Left ventricle myocardium superior (tissue), 1 donor: ENCODE measurements around the gene POPDC2. TPM values are rescaled to one million over a fixed set of nuclear protein-coding genes. Genes with fewer than 3 reads are reported as not detected.

Experiments used
- ATAC-seq: fragments of 200-7000 bp; cut with Tn5 transposase; one replicate; pipeline ENCODE4 v1.9.1; 2020; ENCODE audit warnings: mild to moderate bottlenecking, moderate library complexity
- DNase-seq: peaks from one replicate; pipeline ENCODE4 v3.0.0-alpha.2; 2020
- intact Hi-C: fragments of 100-400 bp; cut with micrococcal nuclease; formaldehyde crosslinking; loops from one replicate; pipeline ENCODE4 v1.11.0; 2022
- total RNA-seq: library from RNA; stranded (reverse); fragmentation: NEBNext Ultra II Directional; extraction: Animal tissue kit (Norgen Biotek cat#: 25700); gene quantifications from one replicate; pipeline ENCODE4 v1.2.1, GENCODE V29; 2021
- donor health status: DM: no; HTN: yes; CAD: no; lungs with severe emphysema.

Gene POPDC2
- total RNA-seq, 1 donor from 2014 or later, result 586 TPM

DNA sequence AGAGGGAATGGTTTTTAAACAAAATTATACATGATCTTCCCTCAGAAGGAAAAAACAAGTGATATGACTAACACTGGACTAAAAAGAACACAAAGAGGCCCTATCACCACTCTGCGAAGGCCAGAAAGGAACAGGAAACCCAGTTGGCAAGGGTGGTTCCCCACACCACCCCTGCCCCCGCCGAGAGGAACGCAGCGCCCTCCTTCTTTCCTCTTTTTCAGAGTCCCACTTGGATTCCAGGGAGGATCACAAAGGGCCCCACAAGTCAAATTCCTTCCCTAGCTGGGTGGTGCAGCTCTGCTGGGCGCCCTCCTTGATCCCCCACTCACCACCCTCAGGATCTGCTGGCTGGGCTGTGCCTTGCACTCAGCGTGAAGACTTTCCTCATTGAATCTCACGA lies 32.9 kb downstream of the POPDC2 start:
- DNase-seq, result no peak
- intact Hi-C loops, result no loop called here
- ATAC-seq, result peak; percentile 44

DNA sequence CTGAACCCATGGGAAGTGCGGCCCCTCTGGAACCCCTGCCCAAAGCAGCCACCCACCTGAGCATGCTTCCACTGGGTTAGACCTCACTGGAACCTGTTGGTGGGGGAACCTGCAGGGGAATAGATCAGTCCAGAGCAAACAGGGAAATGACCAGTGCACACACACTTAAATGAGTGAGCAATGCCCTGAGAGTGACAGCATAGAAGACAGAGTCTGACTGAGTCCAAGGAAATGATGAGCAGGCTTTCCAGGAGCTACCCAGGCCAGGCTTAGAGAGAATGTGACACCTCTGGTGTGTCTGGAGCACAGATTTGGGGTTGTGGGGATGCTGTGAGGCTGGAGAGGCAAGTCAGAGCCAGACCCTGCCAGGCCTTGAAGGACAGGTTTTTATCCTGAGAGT lies 34.2 kb downstream of the POPDC2 start:
- DNase-seq (no peak), ATAC-seq (no peak)
- intact Hi-C loops, result no loop called here

DNA sequence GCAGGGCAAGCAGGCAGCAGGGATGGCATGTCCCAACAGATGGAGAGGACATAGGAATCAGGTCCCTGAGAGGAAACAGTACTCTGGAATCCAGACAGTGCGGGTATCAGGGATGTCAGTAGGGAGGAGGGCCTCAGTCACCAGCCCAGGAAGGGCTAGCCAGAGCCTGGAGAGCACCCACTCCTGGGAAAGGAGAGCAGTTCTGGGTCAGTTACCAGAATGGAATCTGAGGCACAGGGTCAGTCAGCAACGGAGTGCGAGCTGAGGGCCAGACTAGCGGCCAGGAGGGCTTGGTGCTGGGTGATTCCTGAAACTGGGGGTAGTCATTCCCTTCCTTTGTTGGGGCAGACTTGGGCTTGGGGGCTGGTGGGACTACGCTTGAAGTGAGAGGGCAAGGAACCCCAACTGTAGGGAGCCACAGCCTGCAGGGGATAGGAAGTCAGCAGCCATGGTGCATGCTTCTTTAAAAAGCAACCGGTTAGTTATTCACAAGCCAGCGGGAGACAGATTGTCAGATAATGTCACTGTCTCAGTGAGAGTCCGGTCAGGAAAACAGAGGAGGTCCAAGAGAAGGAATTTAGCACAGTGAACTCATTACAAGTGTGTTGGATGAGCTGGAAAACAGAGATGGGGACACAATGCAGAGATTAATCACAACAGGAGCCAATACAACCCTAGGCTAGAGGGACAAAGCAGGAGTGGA lies 34.8 kb downstream of the POPDC2 start:
- intact Hi-C loops, result no loop called here
- ATAC-seq (no peak), DNase-seq (no peak)

DNA sequence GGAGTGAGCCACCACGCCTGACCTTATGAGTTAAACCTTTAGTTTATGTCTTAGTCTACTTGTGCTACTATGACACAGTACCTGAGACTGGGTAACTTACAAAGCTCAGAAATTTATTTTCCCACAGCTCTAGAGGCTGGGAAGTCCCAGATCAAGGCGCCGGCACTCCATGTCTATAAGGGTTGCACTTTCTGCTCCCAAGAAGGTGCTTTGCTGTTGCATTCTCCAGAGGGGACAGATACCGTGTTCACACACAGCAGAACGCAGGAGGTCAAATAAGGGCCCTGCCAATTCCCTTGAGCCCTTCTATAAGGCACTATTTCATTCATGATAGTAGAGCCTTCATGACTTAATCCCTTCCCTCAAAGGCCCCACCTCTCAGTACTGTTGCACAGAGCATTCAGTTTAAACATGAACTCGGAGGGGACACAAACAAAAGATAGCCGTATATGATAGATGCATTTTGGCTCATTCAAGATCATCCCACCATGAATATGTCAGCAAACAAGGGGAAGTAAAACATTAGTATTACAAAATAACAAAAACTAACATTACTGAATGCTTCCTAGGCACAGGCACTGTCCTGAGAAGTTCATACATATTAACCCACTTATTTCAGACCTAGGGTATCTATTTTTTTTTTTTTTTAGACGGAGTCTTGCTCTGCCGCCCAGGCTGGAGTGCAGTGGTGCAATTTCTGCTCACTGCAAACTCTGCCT lies 36.2 kb downstream of the POPDC2 start:
- ATAC-seq (no peak), DNase-seq (no peak)
- intact Hi-C loops, result no loop called here

DNA sequence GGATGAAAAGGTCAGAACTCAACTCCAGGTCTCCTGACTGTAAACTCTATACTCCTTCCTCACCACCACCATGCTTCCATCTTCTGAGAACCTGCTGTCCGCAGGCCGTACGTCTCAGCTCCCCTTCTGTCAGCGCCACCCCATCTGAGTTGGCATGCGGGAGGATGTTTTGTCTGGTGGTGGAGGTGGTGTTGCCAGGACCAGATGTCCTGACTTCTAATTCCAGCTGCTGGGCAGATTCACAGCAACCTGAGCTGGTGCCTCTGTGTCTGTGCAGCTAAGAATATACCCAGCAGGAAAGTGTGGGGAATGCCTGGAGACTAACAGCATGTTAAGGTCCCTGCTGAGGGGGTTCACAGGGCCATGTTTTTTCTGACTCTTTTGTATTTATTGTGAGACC lies 39.5 kb downstream of the POPDC2 start:
- no peak for ATAC-seq

DNA sequence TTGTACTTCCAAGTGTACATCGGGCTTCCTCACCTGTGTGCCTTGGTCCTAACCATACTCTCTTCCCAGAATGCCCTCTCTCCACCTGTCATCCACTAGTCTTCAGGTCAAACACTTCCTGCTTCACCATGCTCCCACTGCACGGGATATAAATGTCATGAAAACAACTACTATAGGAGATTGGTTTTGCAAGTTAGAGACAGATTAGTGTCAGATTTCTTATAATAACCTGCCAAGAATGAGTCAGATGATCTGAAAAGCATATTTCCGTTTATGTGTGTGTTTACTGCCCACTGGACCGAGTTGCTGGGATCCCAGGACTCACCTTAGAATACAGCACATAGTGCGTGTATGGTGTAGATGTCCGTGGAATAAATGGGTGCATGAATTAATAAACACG lies 41.3 kb downstream of the POPDC2 start:
- DNase-seq, result no peak
- intact Hi-C loops, result no loop called here
- no peak for ATAC-seq

More for the DNA sequence above, 39.5 kb downstream of the POPDC2 start:
- no peak for DNase-seq
- intact Hi-C loops, result no loop called here

DNA sequence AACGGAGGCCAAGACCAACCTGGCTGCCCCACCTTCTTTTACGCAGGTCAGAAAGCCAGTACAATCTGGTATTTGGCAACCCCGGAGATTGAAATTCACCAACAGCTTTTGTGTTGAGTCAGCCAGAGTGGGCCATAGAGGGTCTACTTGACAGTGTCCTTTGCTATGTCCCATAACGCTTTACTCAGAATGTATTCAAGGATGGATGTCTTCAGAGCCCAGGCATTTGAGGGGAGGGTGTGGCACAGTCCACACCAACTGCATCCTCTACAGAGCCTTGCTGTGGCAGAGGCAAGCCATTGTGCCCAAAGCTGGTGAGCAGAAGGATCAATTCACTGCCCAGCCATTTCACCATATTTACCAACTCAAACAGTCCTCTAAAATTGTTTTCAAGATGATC lies 44.3 kb downstream of the POPDC2 start:
- intact Hi-C loops, result no loop called here
- ATAC-seq, result no peak
- DNase-seq, result no peak

DNA sequence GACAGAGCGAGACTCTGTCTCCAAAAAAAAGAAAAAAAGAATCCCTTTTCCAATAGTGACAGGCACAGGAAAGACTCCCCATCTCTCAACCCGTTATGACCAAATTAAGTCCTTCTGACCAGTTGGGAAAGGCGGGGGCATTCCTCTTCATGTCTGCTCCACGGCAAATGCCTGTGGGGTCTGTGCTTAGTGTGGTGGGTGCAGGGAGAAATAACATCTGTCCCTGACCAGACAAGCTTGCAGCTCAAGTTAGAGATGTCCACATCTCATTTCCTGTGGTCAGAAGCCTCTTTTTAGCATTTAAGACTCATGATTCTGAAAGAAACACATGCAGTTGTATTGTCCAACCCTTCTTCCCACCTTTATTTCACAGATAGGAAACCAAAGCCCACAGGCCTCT lies 46.5 kb downstream of the POPDC2 start:
- ATAC-seq (no peak), DNase-seq (no peak)
- intact Hi-C loops, result no loop called here

DNA sequence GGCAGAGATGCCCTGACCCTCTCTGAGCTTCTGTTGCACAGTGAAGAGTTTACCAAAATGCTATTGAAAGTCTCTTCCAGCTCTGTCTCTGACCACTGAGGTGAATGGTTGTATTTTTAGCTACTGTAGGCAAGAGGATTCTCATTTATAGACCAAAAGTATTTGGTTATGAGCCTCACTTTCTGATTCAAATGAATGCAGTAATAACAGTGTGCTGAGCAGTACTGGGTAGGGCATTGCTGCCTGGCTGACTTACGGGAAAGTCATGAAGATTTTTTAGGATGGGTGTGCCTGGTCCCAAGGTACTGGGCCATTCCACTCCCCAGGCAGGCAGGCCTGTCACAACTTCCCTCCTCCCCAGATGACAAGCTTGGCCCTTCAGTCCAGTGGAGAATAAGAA lies 47.2 kb downstream of the POPDC2 start:
- DNase-seq (no peak), ATAC-seq (no peak)
- intact Hi-C loops, result no loop called here

DNA sequence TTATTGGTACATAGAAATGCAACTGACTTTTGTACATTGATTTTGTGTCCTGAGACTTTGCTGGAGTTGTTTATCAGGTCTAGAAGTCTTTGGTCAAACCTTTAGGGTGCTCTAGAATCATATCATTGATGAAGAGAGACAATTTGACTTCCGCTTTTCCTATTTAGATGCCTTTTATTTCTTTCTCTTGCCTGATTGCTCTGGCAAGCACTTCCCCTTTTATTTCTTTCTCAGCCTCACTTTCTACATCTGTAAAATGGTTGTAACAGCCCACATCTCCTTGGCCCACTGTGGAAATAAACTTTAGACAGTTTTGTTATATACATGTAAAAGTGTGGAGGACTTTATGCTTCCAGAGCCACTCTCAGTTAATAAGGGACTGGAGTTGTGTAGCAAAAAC lies 48.7 kb downstream of the POPDC2 start:
- intact Hi-C loops, result no loop called here
- ATAC-seq, result no peak
- DNase-seq, result no peak

DNA sequence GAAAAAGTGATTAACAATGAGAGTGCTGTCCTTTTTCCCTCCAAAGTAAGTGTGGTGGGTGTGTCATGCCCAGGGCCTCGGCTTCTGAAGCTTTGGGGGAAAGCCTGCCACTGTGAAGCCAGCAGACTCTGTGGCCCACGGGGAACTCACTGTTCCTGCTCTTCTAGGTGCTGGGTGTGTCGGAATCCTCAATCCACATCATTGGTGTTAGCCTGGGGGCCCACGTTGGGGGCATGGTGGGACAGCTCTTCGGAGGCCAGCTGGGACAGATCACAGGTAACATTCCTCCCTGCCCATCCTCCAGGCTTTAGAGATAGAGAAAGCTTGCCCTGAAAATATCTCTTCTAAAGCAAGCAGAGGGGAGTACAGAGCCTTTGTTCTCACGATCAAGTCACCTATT lies 51.1 kb downstream of the POPDC2 start:
- intact Hi-C loops, result no loop called here
- ATAC-seq (no peak), DNase-seq (no peak)

DNA sequence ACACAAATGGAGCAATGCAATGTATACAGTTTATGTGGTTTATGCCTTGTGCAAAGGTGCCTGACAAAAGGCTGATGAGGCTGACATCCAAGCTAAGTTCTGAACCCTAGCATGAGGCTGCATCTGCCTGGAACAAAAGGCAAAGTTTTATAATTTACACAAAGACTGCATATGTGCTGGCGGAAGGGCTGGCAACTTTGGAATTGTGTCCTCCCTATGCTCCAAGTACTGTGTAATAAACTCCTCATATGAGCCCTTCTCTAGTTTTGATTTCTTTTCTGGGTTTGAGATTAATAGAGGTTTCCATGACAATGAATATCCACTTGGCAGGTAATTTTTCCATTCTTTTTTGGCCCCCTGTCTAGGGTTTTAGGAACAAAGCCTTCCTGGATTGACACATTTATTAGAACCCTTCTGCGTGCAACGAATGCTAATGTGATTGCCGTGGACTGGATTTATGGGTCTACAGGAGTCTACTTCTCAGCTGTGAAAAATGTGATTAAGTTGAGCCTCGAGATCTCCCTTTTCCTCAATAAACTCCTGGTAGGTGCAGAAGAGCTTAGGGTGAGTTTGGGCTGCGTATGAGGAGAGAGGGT lies 51.9 kb downstream of the POPDC2 start:
- DNase-seq (no peak), ATAC-seq (no peak)
- intact Hi-C loops, result no loop called here

DNA sequence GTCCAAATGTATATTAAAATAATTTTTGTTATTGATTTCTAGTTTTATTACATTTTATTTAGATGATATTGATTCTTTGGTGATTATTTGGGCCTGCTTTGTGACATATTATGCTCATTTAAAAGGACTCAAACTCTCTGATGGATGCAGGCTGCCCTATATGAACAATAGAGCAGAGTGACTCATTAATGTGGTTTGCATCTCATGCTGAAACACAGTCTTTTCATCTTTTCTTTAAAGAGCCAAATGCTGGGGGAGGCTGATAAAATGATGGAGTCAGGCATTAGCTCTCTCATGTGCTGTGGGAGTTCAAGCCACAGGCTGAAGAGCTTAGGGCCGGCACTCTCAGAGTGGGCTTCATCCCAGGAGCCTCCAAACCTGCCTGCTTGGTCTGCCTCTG lies 55.5 kb downstream of the POPDC2 start:
- ATAC-seq (no peak), DNase-seq (no peak)
- intact Hi-C loops, result loop anchor here (5.0 kb wide), 1 partner anchor 32 kb away; no protein-coding TSS in a partner anchor

DNA sequence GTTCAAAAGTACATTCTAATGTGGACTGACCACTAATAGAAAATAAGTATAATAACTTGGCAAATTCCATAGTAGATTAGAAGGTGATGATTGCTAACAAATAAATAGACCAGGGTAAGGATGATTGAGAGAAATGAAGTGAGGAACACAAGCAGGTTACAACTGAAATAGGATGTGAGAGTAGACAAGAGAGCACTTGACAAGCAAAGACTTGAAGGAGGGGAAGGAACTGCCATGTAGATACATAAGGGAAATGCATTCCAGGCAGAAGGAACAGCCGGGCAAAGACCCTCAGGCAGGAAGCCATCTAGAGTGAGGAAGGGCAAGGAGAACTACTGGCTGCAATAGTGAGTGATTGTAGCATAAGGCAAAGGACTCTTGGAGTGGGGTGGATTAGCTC lies 57.7 kb downstream of the POPDC2 start:
- ATAC-seq, result no peak
- no peak for DNase-seq
- intact Hi-C loops, result loop anchor here (5.0 kb wide), 1 partner anchor 35 kb away; no protein-coding TSS in a partner anchor

DNA sequence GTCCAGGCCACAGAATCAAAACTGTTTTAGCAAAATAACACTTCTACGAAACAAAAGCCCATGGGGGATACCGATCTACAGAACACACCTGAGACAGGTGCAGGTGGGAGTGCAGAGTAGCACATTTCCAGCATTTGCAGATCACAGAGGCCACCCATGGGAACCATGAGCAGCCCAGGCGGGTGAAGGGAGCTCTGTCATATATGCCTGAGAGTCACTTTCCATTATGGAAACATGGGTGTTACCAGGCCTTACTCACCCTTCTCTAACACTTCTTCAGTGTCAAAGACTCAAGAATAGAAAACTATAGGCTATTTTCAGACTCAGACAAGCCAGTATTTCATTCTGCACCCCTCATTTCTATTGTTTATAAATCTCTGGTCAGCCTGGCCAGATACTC lies 59.2 kb downstream of the POPDC2 start:
- ATAC-seq (peak; percentile 40), DNase-seq (no peak)
- intact Hi-C loops, result loop anchor here (5.0 kb wide), 1 partner anchor 36 kb away; no protein-coding TSS in a partner anchor

DNA sequence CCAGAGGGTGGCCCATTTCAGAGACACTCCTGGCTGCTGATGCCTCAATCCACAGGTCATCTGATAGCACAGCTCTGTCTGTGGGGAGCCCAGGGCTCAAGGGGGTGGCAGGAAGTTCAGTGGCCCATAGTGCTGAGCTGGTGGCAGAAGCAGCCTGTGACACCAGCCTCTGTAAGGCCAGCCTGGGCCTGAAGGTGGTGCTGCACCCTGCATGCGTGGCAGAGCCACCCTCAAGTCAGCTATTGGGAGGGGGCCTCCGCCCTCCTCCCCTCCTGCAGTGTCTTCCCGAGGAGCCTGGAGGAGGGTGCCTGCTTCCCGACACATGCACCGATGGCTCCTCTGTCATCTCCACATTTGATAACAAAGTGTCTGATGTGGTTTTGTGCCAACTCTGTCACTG lies 59.7 kb downstream of the POPDC2 start:
- ATAC-seq (peak; percentile 76), DNase-seq (peak; percentile 65)
- intact Hi-C loops, result loop anchor here (5.0 kb wide), 1 partner anchor 37 kb away; no protein-coding TSS in a partner anchor

DNA sequence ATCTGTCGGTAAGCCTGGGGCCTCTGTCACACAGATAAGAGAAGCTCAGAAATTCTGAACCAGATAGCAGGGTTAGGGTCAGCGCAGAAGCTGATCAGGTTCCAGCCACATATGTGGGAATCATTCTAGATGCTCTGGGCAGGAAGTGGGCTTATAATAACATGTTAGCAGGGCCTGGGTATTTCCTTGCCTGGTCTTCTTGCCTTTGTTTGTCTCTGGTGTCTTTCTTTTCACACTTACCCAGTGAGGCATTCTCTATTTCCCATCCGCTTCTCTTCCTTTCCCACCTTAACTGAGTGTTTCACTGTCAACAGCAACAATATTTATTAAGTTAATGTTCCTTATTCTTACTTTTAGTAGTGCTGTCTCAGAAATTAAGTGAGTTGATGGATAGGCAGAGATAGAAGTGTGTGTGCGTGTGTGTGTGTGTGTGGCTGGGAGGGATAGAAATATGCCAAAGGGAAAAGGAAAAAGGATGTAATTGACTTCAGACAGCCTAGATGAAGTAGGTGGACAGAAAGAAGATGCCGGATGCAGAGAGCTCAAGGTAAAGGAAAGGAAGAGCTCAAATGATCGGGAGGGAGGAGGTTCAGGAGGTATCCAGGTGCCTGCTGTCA lies 60.7 kb downstream of the POPDC2 start:
- intact Hi-C loops, result loop anchor here (5.0 kb wide), 1 partner anchor 38 kb away; no protein-coding TSS in a partner anchor
- ATAC-seq (no peak), DNase-seq (no peak)

DNA sequence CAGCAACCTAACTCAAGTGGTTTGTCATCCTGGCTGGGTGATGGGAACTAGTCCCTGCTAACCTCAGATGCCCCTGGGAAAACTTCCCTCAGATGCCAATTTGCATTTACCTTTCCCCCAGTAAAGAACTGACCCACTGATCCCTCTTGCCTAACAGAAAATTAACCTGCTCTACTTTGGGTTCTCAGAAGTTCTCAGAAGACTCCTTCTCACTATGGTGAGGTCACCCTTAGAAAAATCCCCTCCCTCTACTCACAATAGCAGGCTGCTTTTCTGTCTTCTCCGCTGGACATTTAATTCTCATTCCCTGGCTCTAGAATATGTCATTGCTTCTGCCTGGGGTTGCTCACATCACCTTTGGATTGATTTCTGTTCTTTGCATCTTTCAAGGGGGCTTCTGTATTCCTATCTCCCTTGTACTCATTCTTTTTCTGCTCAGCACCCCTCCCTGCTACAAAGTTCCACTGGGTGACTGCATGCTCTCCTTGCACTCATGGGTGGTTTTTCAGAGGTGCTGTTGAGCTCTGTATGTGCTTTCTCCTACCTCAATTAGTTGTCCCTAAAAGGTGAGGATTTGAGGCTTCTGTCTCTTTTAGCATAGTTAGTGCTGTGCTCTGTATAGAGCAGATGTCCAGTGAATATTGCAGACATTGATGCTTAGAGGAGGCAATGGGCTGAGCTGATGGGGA lies 61.8 kb downstream of the POPDC2 start:
- DNase-seq, result no peak
- intact Hi-C loops, result no loop called here
- peak; percentile 33 for ATAC-seq

DNA sequence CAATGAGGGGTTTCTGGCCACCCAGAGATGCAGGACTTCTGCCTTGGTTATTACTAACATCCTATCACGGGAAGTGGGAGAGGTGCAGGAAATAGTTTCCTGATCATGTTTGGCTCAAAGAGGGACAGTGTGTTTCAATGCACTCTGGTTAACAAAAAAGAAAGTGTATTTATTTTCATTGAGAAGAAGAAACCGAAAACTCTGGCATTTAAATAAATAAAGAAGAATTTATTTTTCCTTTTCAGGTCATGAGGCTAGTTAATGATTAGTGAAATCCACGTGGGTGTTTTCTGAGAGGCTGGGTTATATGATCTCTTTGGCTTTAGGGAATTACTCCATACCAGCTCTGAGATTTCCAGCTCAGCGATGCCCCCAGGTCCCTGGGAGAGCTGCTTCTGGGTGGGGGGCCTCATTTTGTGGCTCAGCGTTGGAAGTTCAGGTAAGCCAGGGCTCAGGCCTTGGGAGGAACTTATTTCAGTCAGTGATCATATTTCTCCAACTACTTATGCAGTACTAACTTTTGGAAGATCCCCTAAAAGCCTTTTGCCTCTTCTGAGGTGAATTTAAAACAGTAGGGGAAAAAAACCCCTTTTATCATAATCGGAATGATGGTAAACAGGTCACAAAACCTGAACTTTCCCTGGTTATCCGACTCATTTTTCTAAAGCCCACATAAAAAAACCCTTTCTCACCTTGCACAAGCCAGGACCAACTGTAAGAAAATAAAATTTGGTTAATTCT lies 62.7 kb downstream of the POPDC2 start, which contains the start of gene PLA1A:
TSS of gene PLA1A (plus strand) at position 338 of the 741 bp plus-strand sequence. CDS start at position 367, 29 bp downstream.
- DNase-seq (no peak), ATAC-seq (peak; percentile 17)
- intact Hi-C loops, result no loop called here
